ENCODE results near the gene KCNA10.

Gene KCNA10

DNA sequence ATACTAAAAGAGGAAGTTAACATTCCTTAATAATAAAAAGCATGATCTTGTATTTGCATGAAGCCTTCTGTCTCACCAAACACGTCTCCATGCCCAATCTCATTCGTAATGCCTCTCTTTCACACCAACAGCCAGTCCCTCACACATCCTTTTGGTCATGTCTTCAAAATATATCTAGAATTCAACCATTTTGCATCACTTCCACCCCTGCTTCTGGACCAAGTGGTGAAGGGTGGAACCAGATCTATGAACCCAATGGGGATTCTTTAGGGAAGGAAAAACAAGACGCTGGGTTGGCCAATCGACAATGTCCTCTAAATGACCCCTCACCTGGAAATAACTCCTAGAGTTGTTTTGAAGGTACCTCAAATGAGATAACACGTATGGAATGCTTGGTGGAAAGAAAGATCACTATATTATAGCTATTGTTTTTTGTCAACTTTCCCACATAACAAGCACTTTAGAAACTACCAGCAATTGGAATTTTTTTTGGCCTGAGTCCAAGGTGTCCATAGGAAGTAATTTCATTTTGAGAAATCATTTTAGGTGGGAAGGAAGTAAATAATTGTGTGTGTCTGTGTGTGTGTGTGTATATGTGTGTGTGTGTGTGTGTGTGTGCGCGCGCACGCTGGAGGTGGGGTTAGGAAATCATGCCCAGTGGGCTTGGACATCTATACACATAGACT, at the start of gene KCNA10:
TSS of gene KCNA10 (minus strand) at position 51 of the 686 bp plus-strand sequence. CDS start 388 bp downstream, outside the sequence.
- TF ChIP-seq, protein P1, sequence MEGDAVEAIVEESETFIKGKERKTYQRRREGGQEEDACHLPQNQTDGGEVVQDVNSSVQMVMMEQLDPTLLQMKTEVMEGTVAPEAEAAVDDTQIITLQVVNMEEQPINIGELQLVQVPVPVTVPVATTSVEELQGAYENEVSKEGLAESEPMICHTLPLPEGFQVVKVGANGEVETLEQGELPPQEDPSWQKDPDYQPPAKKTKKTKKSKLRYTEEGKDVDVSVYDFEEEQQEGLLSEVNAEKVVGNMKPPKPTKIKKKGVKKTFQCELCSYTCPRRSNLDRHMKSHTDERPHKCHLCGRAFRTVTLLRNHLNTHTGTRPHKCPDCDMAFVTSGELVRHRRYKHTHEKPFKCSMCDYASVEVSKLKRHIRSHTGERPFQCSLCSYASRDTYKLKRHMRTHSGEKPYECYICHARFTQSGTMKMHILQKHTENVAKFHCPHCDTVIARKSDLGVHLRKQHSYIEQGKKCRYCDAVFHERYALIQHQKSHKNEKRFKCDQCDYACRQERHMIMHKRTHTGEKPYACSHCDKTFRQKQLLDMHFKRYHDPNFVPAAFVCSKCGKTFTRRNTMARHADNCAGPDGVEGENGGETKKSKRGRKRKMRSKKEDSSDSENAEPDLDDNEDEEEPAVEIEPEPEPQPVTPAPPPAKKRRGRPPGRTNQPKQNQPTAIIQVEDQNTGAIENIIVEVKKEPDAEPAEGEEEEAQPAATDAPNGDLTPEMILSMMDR (IDR thresholded peaks at IDR 0.05; ENCODE audit: insufficient read depth, low read depth, low read length, missing control alignments) = no peak
- DNase-seq (ENCODE audit: low read depth) = no peak

DNA sequence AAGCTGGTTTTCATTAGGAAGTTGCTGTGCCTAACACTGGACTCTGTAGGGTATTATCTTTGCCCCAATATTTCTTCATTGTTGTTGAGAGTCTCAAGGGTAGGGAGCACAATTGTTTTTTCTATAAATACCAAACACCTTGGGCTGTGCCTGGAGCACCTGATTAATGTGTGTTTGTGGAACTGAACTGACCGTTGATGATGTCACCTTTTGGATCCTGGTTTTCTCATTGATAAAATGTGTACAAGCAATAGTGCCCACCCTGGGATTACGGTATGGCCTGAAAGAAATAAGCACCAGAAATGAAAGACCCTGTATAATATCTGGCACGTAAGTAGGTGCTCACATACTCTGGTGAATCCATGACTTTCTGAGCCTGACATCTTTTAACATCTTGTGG, 47.9 kb upstream of the KCNA10 start:
- TF ChIP-seq, protein P1 (IDR thresholded peaks at IDR 0.05; ENCODE audit: insufficient read depth, low read depth, low read length, missing control alignments) = no peak
- no peak for DNase-seq (ENCODE audit: low read depth)
- H3K4me3 ChIP-seq (ENCODE audit: low read length) = no peak overlapping the region

More for the DNA sequence above, at the start of gene KCNA10:
- no peak within 1 kb of the TSS for H3K4me3 ChIP-seq (ENCODE audit: low read length)

DNA sequence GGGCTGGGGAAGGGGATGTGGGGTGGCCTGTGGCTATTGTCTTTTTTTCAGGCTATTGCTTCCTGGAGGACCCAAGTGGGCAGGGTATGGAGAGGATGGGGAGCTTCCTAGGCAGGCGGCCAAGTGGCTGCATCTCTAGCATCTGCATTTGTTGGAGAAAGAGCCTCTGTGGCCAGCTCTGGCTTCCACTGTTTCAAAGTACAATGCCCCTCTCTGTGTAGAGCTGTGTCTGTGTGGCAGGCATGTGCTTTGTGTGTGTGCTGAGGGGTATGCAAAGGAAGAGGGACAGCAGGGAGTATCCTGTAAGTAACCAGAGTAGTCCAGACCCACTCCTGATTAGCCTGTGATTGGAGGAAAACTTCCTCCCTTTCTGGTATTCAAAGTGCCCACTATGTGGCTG, 46.6 kb upstream of the KCNA10 start:
- no peak for DNase-seq (ENCODE audit: low read depth)
- TF ChIP-seq, protein P1 (IDR thresholded peaks at IDR 0.05; ENCODE audit: insufficient read depth, low read depth, low read length, missing control alignments) = no peak
- H3K4me3 ChIP-seq (ENCODE audit: low read length) = no peak overlapping the region

DNA sequence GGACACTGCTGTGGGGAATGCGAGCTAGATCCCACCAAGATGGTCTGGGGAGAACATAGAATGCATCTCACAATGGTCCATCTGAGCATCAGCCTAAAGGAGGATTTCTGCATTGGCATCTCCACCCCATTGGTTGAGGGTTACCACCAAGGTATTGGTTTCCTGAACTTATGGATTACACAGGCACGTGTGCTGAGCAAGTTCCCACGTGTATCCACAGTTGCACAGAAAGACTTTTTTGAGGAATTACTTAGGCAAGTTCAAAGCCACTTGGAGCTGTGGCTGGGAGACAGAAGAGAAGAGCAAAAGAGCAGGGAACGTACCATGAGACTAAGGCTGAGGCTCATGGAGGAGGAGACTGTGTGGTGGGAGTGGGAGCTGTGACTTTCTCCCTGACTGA, 44.1 kb upstream of the KCNA10 start:
- H3K4me3 ChIP-seq (ENCODE audit: low read length) = no peak overlapping the region
- no peak for DNase-seq (ENCODE audit: low read depth)

DNA sequence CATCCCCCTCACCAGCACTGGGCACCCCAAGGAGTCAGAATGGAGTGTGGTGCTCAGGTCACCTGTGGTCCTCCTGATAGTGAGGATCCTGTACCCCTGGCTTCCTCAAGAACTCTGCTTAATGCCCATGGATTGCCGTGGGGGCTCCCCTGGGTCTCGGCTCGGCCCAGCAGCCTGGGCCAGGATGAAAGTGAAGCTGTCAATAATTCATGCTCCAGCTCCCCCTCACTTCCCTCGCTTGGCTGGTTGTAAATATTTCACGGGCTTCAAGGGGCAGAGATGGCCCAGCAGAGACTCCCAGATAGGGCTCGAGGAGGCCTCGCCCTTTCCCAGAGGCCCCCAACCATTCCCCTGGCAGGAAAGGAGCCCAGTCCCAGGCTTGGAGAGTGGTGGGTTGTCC, 42.6 kb upstream of the KCNA10 start:
- TF ChIP-seq, protein P1 (IDR thresholded peaks at IDR 0.05; ENCODE audit: insufficient read depth, low read depth, low read length, missing control alignments) = no peak
- DNase-seq (ENCODE audit: low read depth) = no peak
- no peak overlapping the region for H3K4me3 ChIP-seq (ENCODE audit: low read length)

More for the DNA sequence above, 44.1 kb upstream of the KCNA10 start:
- TF ChIP-seq, protein P1 (IDR thresholded peaks at IDR 0.05; ENCODE audit: insufficient read depth, low read depth, low read length, missing control alignments) = no peak

DNA sequence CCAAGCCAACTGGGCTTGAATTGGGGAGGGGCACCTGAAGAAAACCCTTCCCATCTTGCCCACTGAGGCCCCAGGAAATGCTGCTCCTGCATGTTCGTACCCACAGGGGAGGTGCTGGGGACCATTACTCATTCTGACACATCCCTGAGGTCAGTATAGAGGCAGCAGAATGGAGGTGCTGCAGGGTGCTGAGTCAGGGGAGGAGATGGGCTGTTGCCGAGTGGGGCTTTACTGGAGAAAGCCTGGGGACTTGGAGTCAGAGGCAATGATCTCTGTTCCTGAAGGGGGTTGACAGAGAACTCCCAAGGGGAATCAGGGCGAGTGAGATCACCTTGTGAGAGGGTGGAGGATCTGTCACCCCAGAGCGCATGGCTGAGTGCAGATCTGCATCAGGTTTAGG, 40.2 kb upstream of the KCNA10 start:
- peak; percentile 49 for DNase-seq (ENCODE audit: low read depth)
- H3K4me3 ChIP-seq (ENCODE audit: low read length) = no peak overlapping the region
- TF ChIP-seq, protein P1 (IDR thresholded peaks at IDR 0.05; ENCODE audit: insufficient read depth, low read depth, low read length, missing control alignments) = no peak

DNA sequence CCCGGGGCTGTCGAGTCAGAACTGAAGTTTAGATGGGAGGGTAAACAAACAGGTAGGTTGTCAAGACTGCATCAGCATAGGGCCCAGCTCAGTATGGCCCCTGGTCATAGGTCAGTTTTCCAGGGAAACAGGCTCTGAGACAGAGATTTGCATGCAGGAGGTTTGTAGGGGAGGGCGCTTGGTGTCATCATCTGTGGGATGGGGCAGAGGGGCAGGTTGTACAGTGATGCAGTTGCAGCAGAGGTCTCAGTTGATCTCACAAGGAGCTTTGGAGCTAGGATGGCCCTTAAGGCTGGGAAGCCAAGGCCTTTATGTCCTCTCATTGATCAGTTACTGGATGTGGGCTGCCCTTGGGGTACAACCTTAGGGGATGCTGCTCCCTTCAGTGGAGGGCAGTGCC, 38.5 kb upstream of the KCNA10 start:
- no peak overlapping the region for H3K4me3 ChIP-seq (ENCODE audit: low read length)
- TF ChIP-seq, protein P1 (IDR thresholded peaks at IDR 0.05; ENCODE audit: insufficient read depth, low read depth, low read length, missing control alignments) = no peak
- DNase-seq (ENCODE audit: low read depth) = no peak
